Testis (tissue), 3 donors: Measurements from ENCODE around the gene SESN3. TPM values are rescaled to one million over a fixed set of nuclear protein-coding genes. Genes with fewer than 3 reads are reported as not detected.

Source experiments
- DNase-seq: peaks from one replicate; pipeline ENCODE4 v3.0.0-alpha.2; 2019
- H3K27ac ChIP-seq, 2 donors: fragments of 200-600 bp; sonication (generic); one replicate each; pipeline ENCODE4 v1.5.1; 2019
- H3K27me3 ChIP-seq: fragments of 200-600 bp; sonication (generic); one replicate; pipeline ENCODE4 v1.5.1; 2019
- H3K36me3 ChIP-seq: fragments of 200-600 bp; sonication (generic); one replicate; pipeline ENCODE4 v1.5.1; 2017; ENCODE audit warnings: low read depth; ENCODE audit errors: missing control alignments
- H3K4me1 ChIP-seq: fragments of 200-600 bp; sonication (generic); one replicate; pipeline ENCODE4 v1.5.1; 2019
- H3K4me3 ChIP-seq, 2 donors: fragments of 200-600 bp; sonication (generic); one replicate each; pipeline ENCODE4 v1.5.1; 2017 to 2019
- H3K9me3 ChIP-seq: fragments of 200-600 bp; sonication (generic); one replicate; pipeline ENCODE4 v1.5.1; 2017
- CTCF ChIP-seq, 3 experiments: fragments of 450-650 bp in 2 of 3; fragments of 200-600 bp in 1 of 3; sonication (generic) in 1 of 3; IDR thresholded peaks; one replicate each; pipeline ENCODE4 v1.5.1; 2016 to 2019; ENCODE audit warnings: antibody characterized with exemption in 3 of 3, mild to moderate bottlenecking in 2 of 3, moderate library complexity in 1 of 3
- POLR2A ChIP-seq: fragments of 450-650 bp; IDR thresholded peaks from one replicate; pipeline ENCODE4 v1.6.1; 2017; ENCODE audit warnings: antibody characterized with exemption, mild to moderate bottlenecking, moderate library complexity
- WGBS, 2 donors: methylation state at CpG; one replicate each; pipeline ENCODE4 v1.1.5; 2018; 5-methylcytosine and 5-hydroxymethylcytosine counted together
- intact Hi-C: fragments of 100-400 bp; cut with DNase I; formaldehyde crosslinking; loops from one replicate; pipeline ENCODE4 v1.15.1; 2023; ENCODE audit warnings: low total_unique reads
- polyA plus RNA-seq: library from polyadenylated mRNA; stranded (reverse); fragments of 350-450 nt; fragmentation: Illumina TruSeq; extraction: RNeasy Lipid Tissue Mini Kit (QIAGEN cat#74804); gene quantifications from one replicate; pipeline ENCODE4 v1.2.3, GENCODE V29; 2014; ENCODE audit warnings: low read depth, low replicate concordance; ENCODE audit not compliant: insufficient read depth
- total RNA-seq, 2 donors: library from RNA; depleted of rRNA; stranded (reverse); fragments of >200 nt; gene quantifications; one replicate each; pipeline ENCODE4 v1.2.3, GENCODE V29; 2016

Gene SESN3
- total and polyA plus RNA-seq, 3 donors from 2014 or later: 27.5 to 106 (median 66.9) TPM

- no peak for DNase-seq
- H3K4me1 ChIP-seq: peaks cover 34% of the 10 kb centered on the region
- no peak overlapping the region for H3K27ac ChIP-seq
- intact Hi-C loops: loop anchor here (5.0 to 10.0 kb wide), 4 partner anchors 79 to 614 kb away; partner anchors contain the start of genes SESN3 and SRSF8
- no peaks in the 10 kb centered on the region for H3K36me3 ChIP-seq
- H3K9me3 ChIP-seq: no peaks in the 10 kb centered on the region
- TF ChIP-seq CTCF (IDR thresholded peaks at IDR 0.05): no peak
- no peak for TF ChIP-seq POLR2A
- 32 to 38% methylated on average over 10 of the region's 10 CpGs for WGBS, 2 donors
- H3K4me3 ChIP-seq: no peak overlapping the region
- H3K27me3 ChIP-seq: no peaks in the 10 kb centered on the region
Measured at GRCh38 chr11:95152876-95153856, 77.8 kb downstream of the SESN3 start.

GRCh38 chr11:95150956-95151684 is 79.9 kb downstream of the SESN3 start:
- 0 to 2% methylated on average over 33 to 55 of the region's 55 CpGs for WGBS, 2 donors
- intact Hi-C loops: loop anchor here (5.0 to 10.0 kb wide), 4 partner anchors 81 to 616 kb away; partner anchors contain the start of genes SESN3 and SRSF8
- H3K4me3 ChIP-seq: peak overlapping the region; percentile 66 to 75

GRCh38 chr11:95149651-95150364 is 81.2 kb downstream of the SESN3 start:
- Histone ChIP-seq H3K9me3 (no peaks in the 10 kb centered on the region), H3K4me1 (peaks cover 31% of the 10 kb centered on the region), H3K27me3 (no peaks in the 10 kb centered on the region), H3K4me3 (peak overlapping the region; percentile 66 to 75), H3K36me3 (no peaks in the 10 kb centered on the region), H3K27ac (peak overlapping the region; percentile 90 to 97)
- peak; percentile 90 for DNase-seq
- WGBS, 2 donors: 32 to 44% methylated on average over 22 to 23 of the region's 23 CpGs
- TF ChIP-seq POLR2A: no peak
- TF ChIP-seq CTCF (IDR thresholded peaks at IDR 0.05): no peak
- intact Hi-C loops: loop anchor here (5.0 to 10.0 kb wide), 4 partner anchors 82 to 617 kb away; partner anchors contain the start of genes SESN3 and SRSF8

More at GRCh38 chr11:95150956-95151684, 79.9 kb downstream of the SESN3 start:
- H3K27me3 ChIP-seq: no peaks in the 10 kb centered on the region
- peaks cover 31% of the 10 kb centered on the region for H3K4me1 ChIP-seq
- H3K27ac ChIP-seq: peak overlapping the region; percentile 90 to 97
- TF ChIP-seq POLR2A (no peak), CTCF (IDR thresholded peaks at IDR 0.05) (peak; percentile 69 to 98 (median 92))
- H3K36me3 ChIP-seq: no peaks in the 10 kb centered on the region
- peak; percentile 96 for DNase-seq
- H3K9me3 ChIP-seq: no peaks in the 10 kb centered on the region

GRCh38 chr11:95148938-95149337 is 82.1 kb downstream of the SESN3 start:
- TF ChIP-seq CTCF (IDR thresholded peaks at IDR 0.05) (no peak), POLR2A (no peak)
- H3K27ac ChIP-seq: peak overlapping the region in 1 of 2 donors; percentile 97
- no peaks in the 10 kb centered on the region for H3K27me3 ChIP-seq
- intact Hi-C loops: no loop called here
- H3K4me1 ChIP-seq: peaks cover 35% of the 10 kb centered on the region
- no peak overlapping the region for H3K4me3 ChIP-seq
- no peak for DNase-seq
- no peaks in the 10 kb centered on the region for H3K9me3 ChIP-seq
- WGBS, 2 donors: 48 to 52% methylated on average over 2 of the region's 2 CpGs
- no peaks in the 10 kb centered on the region for H3K36me3 ChIP-seq
